Progenitor cell of endocrine pancreas (in vitro differentiated cells): ENCODE measurements around the gene TNFRSF18. TPM values are rescaled to one million over a fixed set of nuclear protein-coding genes. Genes with fewer than 3 reads are reported as not detected.
"Not testable (repeated sequence)": the region's sequence is repeated elsewhere in the genome, so short reads cannot be mapped to it uniquely, and the experiment has no call there.

Experiments
- DNase-seq: peaks from one replicate; pipeline ENCODE4 v3.0.0; 2021; ENCODE audit warnings: low spot score; ENCODE audit not compliant: unreplicated experiment
- H3K27ac Mint-ChIP-seq: 2 replicates; pipeline ENCODE4 v1.8.0; 2021; ENCODE audit warnings: mild to moderate bottlenecking, moderate library complexity, mixed read lengths
- H3K27me3 Mint-ChIP-seq: 2 replicates; pipeline ENCODE4 v1.8.0; 2021; ENCODE audit warnings: mixed read lengths
- H3K36me3 Mint-ChIP-seq: 2 replicates; pipeline ENCODE4 v1.8.0; 2022; ENCODE audit warnings: mixed read lengths; ENCODE audit not compliant: insufficient read depth
- H3K4me1 Mint-ChIP-seq: 2 replicates; pipeline ENCODE4 v1.8.0; 2021; ENCODE audit warnings: low read depth, mixed read lengths
- H3K4me3 Mint-ChIP-seq: 2 replicates; pipeline ENCODE4 v1.8.0; 2021; ENCODE audit warnings: low read depth, mild to moderate bottlenecking, moderate library complexity, mixed read lengths
- H3K9me3 Mint-ChIP-seq: 2 replicates; pipeline ENCODE4 v1.8.0; 2021; ENCODE audit warnings: low read depth, mixed read lengths
- CTCF ChIP-seq: fragments of 200-600 bp; sonication (generic); IDR thresholded peaks from one replicate; pipeline ENCODE4 v1.5.0; 2021; ENCODE audit warnings: antibody characterized with exemption, mild to moderate bottlenecking; ENCODE audit not compliant: unreplicated experiment
- total RNA-seq: library from RNA; stranded (reverse); gene quantifications from 2 replicates; pipeline ENCODE4 v1.2.1, GENCODE V29; 2021

The TNFRSF18 gene
- total RNA-seq, 1 donor from 2014 or later, result 0.48 TPM

GRCh38 chr1:1198423-1199140 lies 7.8 kb downstream of the TNFRSF18 start:
- Mint-ChIP-seq H3K27ac (no peak overlapping the region), H3K4me1 (peaks cover 2% of the 10 kb centered on the region), H3K9me3 (peaks cover 9% of the 10 kb centered on the region), H3K27me3 (peaks cover 4% of the 10 kb centered on the region), H3K36me3 (peaks cover 10% of the 10 kb centered on the region), H3K4me3 (no peak overlapping the region)
- TF ChIP-seq CTCF, result no peak
- DNase-seq, result no peak

- Mint-ChIP-seq H3K27ac (no peak overlapping the region), H3K27me3 (peaks cover 4% of the 10 kb centered on the region), H3K36me3 (peaks cover 10% of the 10 kb centered on the region), H3K4me1 (peaks cover 2% of the 10 kb centered on the region), H3K9me3 (peaks cover 9% of the 10 kb centered on the region), H3K4me3 (no peak overlapping the region)
- no peak for TF ChIP-seq CTCF
- DNase-seq, result no peak
Observed at GRCh38 chr1:1197551-1198422, 8.6 kb downstream of the TNFRSF18 start.

- DNase-seq, result no peak
- Mint-ChIP-seq H3K9me3 (peaks cover 10% of the 10 kb centered on the region), H3K36me3 (peaks cover 11% of the 10 kb centered on the region), H3K4me1 (peaks cover 2% of the 10 kb centered on the region), H3K27ac (no peak overlapping the region), H3K27me3 (peaks cover 4% of the 10 kb centered on the region), H3K4me3 (no peak overlapping the region)
- TF ChIP-seq CTCF, result no peak
Observed at GRCh38 chr1:1197188-1197500, 9.2 kb downstream of the TNFRSF18 start.

GRCh38 chr1:1196431-1197187 lies 9.8 kb downstream of the TNFRSF18 start:
- TF ChIP-seq CTCF, result no peak
- Mint-ChIP-seq H3K36me3 (peaks cover 16% of the 10 kb centered on the region), H3K27ac (no peak overlapping the region), H3K27me3 (peaks cover 4% of the 10 kb centered on the region), H3K4me1 (peaks cover 2% of the 10 kb centered on the region), H3K9me3 (peaks cover 15% of the 10 kb centered on the region), H3K4me3 (no peak overlapping the region)
- DNase-seq, result no peak

GRCh38 chr1:1195726-1196125 lies 10.7 kb downstream of the TNFRSF18 start:
- peaks cover 22% of the 10 kb centered on the region for H3K36me3 Mint-ChIP-seq
- not testable (repeated sequence) for H3K27ac Mint-ChIP-seq, H3K27me3 Mint-ChIP-seq, H3K4me1 Mint-ChIP-seq, H3K4me3 Mint-ChIP-seq, DNase-seq
- peaks cover 15% of the 10 kb centered on the region for H3K9me3 Mint-ChIP-seq
